ENCODE measurements around the gene HMX2. TPM values are rescaled to one million over a fixed set of nuclear protein-coding genes. Genes with fewer than 3 reads are reported as not detected.

The HMX2 gene
- total RNA-seq, 2 donors from 2014 or later = 1.0 TPM; not detected in 1

GRCh38 chr10:123141791-123142700 lies 5.9 kb upstream of the HMX2 start:
- Histone ChIP-seq H3K4me1 (replicated peaks) (peaks cover 5% of the 10 kb centered on the region), H3K27ac (no peak overlapping the region), H3K36me3 (no peaks in the 10 kb centered on the region), H3K9me3 (no peaks in the 10 kb centered on the region), H3K27me3 (replicated peaks; ENCODE audit: insufficient read depth) (peaks cover 85% of the 10 kb centered on the region), H3K4me3 (no peak overlapping the region)
- WGBS = 9% methylated on average over 38 of the region's 38 CpGs
- intact Hi-C loops (cut with DNase I) = loop anchor here (10.0 kb wide), 1 partner anchor 1263 kb away; no protein-coding TSS in a partner anchor
- no peak for DNase-seq (ENCODE audit: low spot score)
- TF ChIP-seq POLR2AphosphoS5 (IDR thresholded peaks at IDR 0.05) (no peak), POLR2A (IDR thresholded peaks at IDR 0.05) (no peak)
- TF ChIP-seq, protein P1, sequence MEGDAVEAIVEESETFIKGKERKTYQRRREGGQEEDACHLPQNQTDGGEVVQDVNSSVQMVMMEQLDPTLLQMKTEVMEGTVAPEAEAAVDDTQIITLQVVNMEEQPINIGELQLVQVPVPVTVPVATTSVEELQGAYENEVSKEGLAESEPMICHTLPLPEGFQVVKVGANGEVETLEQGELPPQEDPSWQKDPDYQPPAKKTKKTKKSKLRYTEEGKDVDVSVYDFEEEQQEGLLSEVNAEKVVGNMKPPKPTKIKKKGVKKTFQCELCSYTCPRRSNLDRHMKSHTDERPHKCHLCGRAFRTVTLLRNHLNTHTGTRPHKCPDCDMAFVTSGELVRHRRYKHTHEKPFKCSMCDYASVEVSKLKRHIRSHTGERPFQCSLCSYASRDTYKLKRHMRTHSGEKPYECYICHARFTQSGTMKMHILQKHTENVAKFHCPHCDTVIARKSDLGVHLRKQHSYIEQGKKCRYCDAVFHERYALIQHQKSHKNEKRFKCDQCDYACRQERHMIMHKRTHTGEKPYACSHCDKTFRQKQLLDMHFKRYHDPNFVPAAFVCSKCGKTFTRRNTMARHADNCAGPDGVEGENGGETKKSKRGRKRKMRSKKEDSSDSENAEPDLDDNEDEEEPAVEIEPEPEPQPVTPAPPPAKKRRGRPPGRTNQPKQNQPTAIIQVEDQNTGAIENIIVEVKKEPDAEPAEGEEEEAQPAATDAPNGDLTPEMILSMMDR (IDR thresholded peaks at IDR 0.05) = no peak

DNA sequence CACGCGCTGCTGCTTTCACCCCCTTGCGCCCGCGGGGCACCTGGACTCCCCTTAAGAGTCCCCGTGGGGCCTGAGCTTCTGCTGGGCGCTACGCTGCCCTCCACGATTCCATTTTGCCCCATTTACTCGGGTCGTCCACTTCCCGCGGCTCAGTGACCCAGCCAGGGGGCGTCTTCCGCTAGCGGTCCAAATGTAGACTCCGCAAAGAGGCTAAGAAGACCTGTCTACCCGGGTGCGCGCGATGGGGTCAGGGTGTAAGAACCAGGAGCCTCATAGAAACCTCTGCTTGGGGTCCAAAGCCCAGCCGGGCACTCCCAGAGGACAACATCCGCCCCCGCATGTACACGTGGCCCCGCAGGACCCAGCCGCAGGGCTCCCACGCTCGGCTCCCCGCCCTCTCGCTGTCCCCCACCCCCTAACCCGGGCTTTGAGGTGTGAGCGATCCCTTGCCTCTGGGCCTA lies 5.2 kb upstream of the HMX2 start:
- intact Hi-C loops (cut with DNase I) = loop anchor here (10.0 kb wide), 1 partner anchor 1262 kb away; no protein-coding TSS in a partner anchor
- no peak for DNase-seq (ENCODE audit: low spot score)
- Histone ChIP-seq H3K36me3 (no peaks in the 10 kb centered on the region), H3K27me3 (replicated peaks; ENCODE audit: insufficient read depth) (peaks cover 85% of the 10 kb centered on the region), H3K9me3 (no peaks in the 10 kb centered on the region), H3K4me3 (no peak overlapping the region), H3K27ac (no peak overlapping the region), H3K4me1 (replicated peaks) (peaks cover 5% of the 10 kb centered on the region)
- TF ChIP-seq POLR2AphosphoS5 (IDR thresholded peaks at IDR 0.05) (no peak), POLR2A (IDR thresholded peaks at IDR 0.05) (no peak)
- TF ChIP-seq, protein P1 (IDR thresholded peaks at IDR 0.05) = no peak
- 6% methylated on average over 32 of the region's 33 CpGs for WGBS

- peaks cover 87% of the 10 kb centered on the region for H3K27me3 ChIP-seq (replicated peaks; ENCODE audit: insufficient read depth)
- DNase-seq (ENCODE audit: low spot score) = no peak
- intact Hi-C loops (cut with DNase I) = loop anchor here (10.0 kb wide), 1 partner anchor 1262 kb away; no protein-coding TSS in a partner anchor
- H3K36me3 ChIP-seq = no peaks in the 10 kb centered on the region
- no peak overlapping the region for H3K4me3 ChIP-seq
- H3K9me3 ChIP-seq = no peaks in the 10 kb centered on the region
- no peak overlapping the region for H3K27ac ChIP-seq
- no peak for TF ChIP-seq POLR2A (IDR thresholded peaks at IDR 0.05)
- TF ChIP-seq POLR2AphosphoS5 (IDR thresholded peaks at IDR 0.05) = no peak
- 6% methylated on average over 33 of the region's 33 CpGs for WGBS
- peaks cover 5% of the 10 kb centered on the region for H3K4me1 ChIP-seq (replicated peaks)
These were observed 4.6 kb upstream of the HMX2 start for GRCh38 chr10:123143162-123143824.

- H3K4me1 ChIP-seq (replicated peaks) = peaks cover 5% of the 10 kb centered on the region
- WGBS = 10% methylated on average over 10 of the region's 10 CpGs
- no peak overlapping the region for H3K27ac ChIP-seq
- no peak for TF ChIP-seq POLR2AphosphoS5 (IDR thresholded peaks at IDR 0.05)
- no peak for TF ChIP-seq POLR2A (IDR thresholded peaks at IDR 0.05)
- TF ChIP-seq, protein P1 (IDR thresholded peaks at IDR 0.05) = no peak
- peaks cover 86% of the 10 kb centered on the region for H3K27me3 ChIP-seq (replicated peaks; ENCODE audit: insufficient read depth)
- no peaks in the 10 kb centered on the region for H3K9me3 ChIP-seq
- intact Hi-C loops (cut with DNase I) = loop anchor here (10.0 kb wide), 1 partner anchor 1261 kb away; no protein-coding TSS in a partner anchor
- DNase-seq (ENCODE audit: low spot score) = no peak
- no peak overlapping the region for H3K4me3 ChIP-seq
- H3K36me3 ChIP-seq = no peaks in the 10 kb centered on the region
These were observed 4.1 kb upstream of the HMX2 start for GRCh38 chr10:123143825-123144168.
